ENCODE measurements around the gene SH3PXD2B. TPM values are rescaled to one million over a fixed set of nuclear protein-coding genes. Genes with fewer than 3 reads are reported as not detected.

The SH3PXD2B gene
- polyA plus RNA-seq, 3 donors, result 0.19 to 0.77 (median 0.31) TPM

DNA sequence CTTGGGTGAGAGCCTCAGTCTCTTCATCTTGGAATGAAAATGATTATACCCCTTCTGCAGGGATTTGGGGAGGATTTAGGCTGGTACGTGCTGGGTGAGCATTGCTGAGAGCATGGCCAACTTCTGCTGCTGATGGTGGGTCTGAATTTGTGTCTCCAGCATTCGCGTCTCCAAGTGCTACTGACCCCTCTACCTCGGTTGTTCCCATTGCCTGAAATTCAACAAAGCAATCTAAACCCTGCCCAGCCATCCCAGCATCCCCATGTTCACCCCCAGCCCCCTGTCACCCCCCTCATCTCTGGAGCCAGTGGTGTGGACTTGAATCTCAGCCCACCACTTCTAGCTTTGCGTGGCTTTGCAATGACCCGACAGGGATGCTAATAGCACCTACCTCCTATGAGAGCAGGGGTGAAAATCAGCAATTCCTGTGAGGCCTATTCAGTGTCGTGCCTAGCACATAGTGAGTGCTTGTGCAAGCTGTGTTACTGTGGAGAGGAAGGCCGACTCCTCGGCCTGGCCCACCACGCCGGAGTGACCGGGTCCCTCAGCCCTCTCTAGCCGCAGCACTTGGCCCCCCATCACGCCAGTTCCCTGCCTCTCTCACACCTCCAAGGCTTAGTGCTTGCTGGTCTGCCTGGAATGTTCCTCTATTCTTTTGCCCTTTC lies 43.4 kb upstream of the SH3PXD2B start:
- H2AFZ ChIP-seq (ENCODE audit: insufficient read depth, low read depth, low read length, poor library complexity, severe bottlenecking), result no peak overlapping the region
- no peaks in the 10 kb centered on the region for H3K4me1 Mint-ChIP-seq
- H3K9me3 ChIP-seq (replicated peaks in 1 of 2; ENCODE audit: control insufficient read depth in 1 of 2, insufficient read depth in 1 of 2, low read length in 2 of 2), result no peaks in the 10 kb centered on the region
- H3K36me3 ChIP-seq (replicated peaks in 1 of 2; ENCODE audit: control insufficient read depth in 1 of 2, insufficient read depth in 2 of 2, low read length in 2 of 2), result no peaks in the 10 kb centered on the region
- H3K36me3 Mint-ChIP-seq, result no peaks in the 10 kb centered on the region
- no peak overlapping the region for H3K4me3 Mint-ChIP-seq
- no peak for DNase-seq
- no peak overlapping the region for H3K4me2 ChIP-seq (replicated peaks; ENCODE audit: extremely low read depth, low read length, poor library complexity, severe bottlenecking)
- peak overlapping the region in 1 of 7 donors; percentile 46 for H3K27ac Mint-ChIP-seq
- no peaks in the 10 kb centered on the region for H4K20me1 ChIP-seq (ENCODE audit: insufficient read depth, low read length)
- H3K27me3 Mint-ChIP-seq (ENCODE audit: low read depth in 3 of 3), result peaks cover 4 to 9% (median 6%) of the 10 kb centered on the region in 3 donors
- 89% methylated on average over 7 of the region's 14 CpGs for WGBS (ENCODE audit: insufficient coverage)
- no peak overlapping the region for H3K9ac ChIP-seq (ENCODE audit: insufficient read depth, low read length, poor library complexity, severe bottlenecking)
- H3K27me3 ChIP-seq (ENCODE audit: control insufficient read depth in 2 of 2, insufficient read depth in 2 of 2, low read length in 2 of 2), result no peaks in the 10 kb centered on the region
- intact Hi-C loops (cut with micrococcal nuclease), result no loop called here
- no peak overlapping the region for H3K27ac ChIP-seq (ENCODE audit: low read depth in 1 of 2, low read length in 2 of 2)
- no peak for TF ChIP-seq CTCF (IDR thresholded peaks at IDR 0.05)
- peaks cover 0 to under 1% (median 0%) of the 10 kb centered on the region in 7 donors for H3K9me3 Mint-ChIP-seq
- no peaks in the 10 kb centered on the region for H3K79me2 ChIP-seq (ENCODE audit: insufficient read depth, low read length)
- no peaks in the 10 kb centered on the region for H3K4me1 ChIP-seq (ENCODE audit: control insufficient read depth in 1 of 2, insufficient read depth in 2 of 2, low read length in 2 of 2)
- no peak overlapping the region for H3K4me3 ChIP-seq (replicated peaks in 1 of 3; ENCODE audit: low read depth in 2 of 3, low read length in 3 of 3)

- Mint-ChIP-seq H3K27ac (no peak overlapping the region), H3K9me3 (no peaks in the 10 kb centered on the region), H3K27me3 (ENCODE audit: low read depth in 3 of 3) (peaks cover 3 to 9% (median 6%) of the 10 kb centered on the region in 3 donors), H3K4me3 (no peak overlapping the region), H3K36me3 (no peaks in the 10 kb centered on the region), H3K4me1 (no peaks in the 10 kb centered on the region)
- no peak overlapping the region for H3K9ac ChIP-seq (ENCODE audit: insufficient read depth, low read length, poor library complexity, severe bottlenecking)
- H3K4me2 ChIP-seq (replicated peaks; ENCODE audit: extremely low read depth, low read length, poor library complexity, severe bottlenecking), result no peak overlapping the region
- 70% methylated on average over 9 of the region's 12 CpGs for WGBS (ENCODE audit: insufficient coverage)
- H3K9me3 ChIP-seq (replicated peaks in 1 of 2; ENCODE audit: control insufficient read depth in 1 of 2, insufficient read depth in 1 of 2, low read length in 2 of 2), result no peaks in the 10 kb centered on the region
- no peaks in the 10 kb centered on the region for H4K20me1 ChIP-seq (ENCODE audit: insufficient read depth, low read length)
- no peak for TF ChIP-seq CTCF (IDR thresholded peaks at IDR 0.05)
- no peak overlapping the region for H3K27ac ChIP-seq (ENCODE audit: low read depth in 1 of 2, low read length in 2 of 2)
- no peak for DNase-seq
- no peak overlapping the region for H3K4me3 ChIP-seq (replicated peaks in 1 of 3; ENCODE audit: low read depth in 2 of 3, low read length in 3 of 3)
- H3K4me1 ChIP-seq (ENCODE audit: control insufficient read depth in 1 of 2, insufficient read depth in 2 of 2, low read length in 2 of 2), result no peaks in the 10 kb centered on the region
- H2AFZ ChIP-seq (ENCODE audit: insufficient read depth, low read depth, low read length, poor library complexity, severe bottlenecking), result no peak overlapping the region
- no peaks in the 10 kb centered on the region for H3K27me3 ChIP-seq (ENCODE audit: control insufficient read depth in 2 of 2, insufficient read depth in 2 of 2, low read length in 2 of 2)
- no peaks in the 10 kb centered on the region for H3K79me2 ChIP-seq (ENCODE audit: insufficient read depth, low read length)
- H3K36me3 ChIP-seq (replicated peaks in 1 of 2; ENCODE audit: control insufficient read depth in 1 of 2, insufficient read depth in 2 of 2, low read length in 2 of 2), result no peaks in the 10 kb centered on the region
- intact Hi-C loops (cut with micrococcal nuclease), result no loop called here
Measured at GRCh38 chr5:172496671-172497371, 42.5 kb upstream of the SH3PXD2B start.

Data from CD14-positive monocyte (primary cell).